Activated naive CD4-positive, alpha-beta T cell treated with anti-CD3 and anti-CD28 coated beads, Interleukin-2, amount 50 U/mL, for 24 hours (primary cell): ENCODE measurements around the gene FAM13B.
A peak's percentile ranks its signal among the peaks of the same experiment; 100 is the strongest.

Experiments
- H3K27ac Mint-ChIP-seq: one replicate; pipeline ENCODE4 v1.8.0; 2021; ENCODE audit warnings: mild to moderate bottlenecking, mixed read lengths
- H3K27me3 Mint-ChIP-seq: one replicate; pipeline ENCODE4 v1.8.0; 2021; ENCODE audit warnings: mixed read lengths
- H3K36me3 Mint-ChIP-seq: one replicate; pipeline ENCODE4 v1.8.0; 2021; ENCODE audit warnings: mixed read lengths
- H3K4me1 Mint-ChIP-seq: one replicate; pipeline ENCODE4 v1.8.0; 2021; ENCODE audit warnings: mixed read lengths
- H3K4me3 Mint-ChIP-seq: one replicate; pipeline ENCODE4 v1.8.0; 2021; ENCODE audit warnings: mild to moderate bottlenecking, mixed read lengths
- H3K9me3 Mint-ChIP-seq: one replicate; pipeline ENCODE4 v1.8.0; 2021; ENCODE audit warnings: mixed read lengths

Gene FAM13B

GRCh38 chr5:137901011-137901817 is 131.7 kb downstream of the FAM13B start:
- Mint-ChIP-seq H3K4me3 (no peak overlapping the region), H3K9me3 (no peaks in the 10 kb centered on the region), H3K27me3 (peaks cover 1% of the 10 kb centered on the region), H3K36me3 (no peaks in the 10 kb centered on the region), H3K27ac (no peak overlapping the region), H3K4me1 (peaks cover 3% of the 10 kb centered on the region)

- Mint-ChIP-seq H3K27me3 (peaks cover 1% of the 10 kb centered on the region), H3K27ac (no peak overlapping the region), H3K36me3 (no peaks in the 10 kb centered on the region), H3K4me1 (peaks cover 3% of the 10 kb centered on the region), H3K4me3 (no peak overlapping the region), H3K9me3 (no peaks in the 10 kb centered on the region)
Measured at GRCh38 chr5:137899493-137899892, 133.4 kb downstream of the FAM13B start.

GRCh38 chr5:137896560-137896959 is 136.3 kb downstream of the FAM13B start:
- Mint-ChIP-seq H3K4me1 (peaks cover 3% of the 10 kb centered on the region), H3K9me3 (no peaks in the 10 kb centered on the region), H3K27ac (no peak overlapping the region), H3K36me3 (no peaks in the 10 kb centered on the region), H3K4me3 (no peak overlapping the region), H3K27me3 (no peaks in the 10 kb centered on the region)

- Mint-ChIP-seq H3K4me3 (no peak overlapping the region), H3K4me1 (peaks cover 3% of the 10 kb centered on the region), H3K36me3 (no peaks in the 10 kb centered on the region), H3K27me3 (no peaks in the 10 kb centered on the region), H3K27ac (no peak overlapping the region), H3K9me3 (no peaks in the 10 kb centered on the region)
Measured at GRCh38 chr5:137894586-137894985, 138.3 kb downstream of the FAM13B start.

GRCh38 chr5:137891849-137892248 is 141.0 kb downstream of the FAM13B start:
- Mint-ChIP-seq H3K4me3 (no peak overlapping the region), H3K4me1 (peaks cover 22% of the 10 kb centered on the region), H3K36me3 (no peaks in the 10 kb centered on the region), H3K27ac (no peak overlapping the region), H3K9me3 (no peaks in the 10 kb centered on the region), H3K27me3 (no peaks in the 10 kb centered on the region)

- no peaks in the 10 kb centered on the region for H3K9me3 Mint-ChIP-seq
Measured at GRCh38 chr5:137890845-137891244, 142.0 kb downstream of the FAM13B start.

GRCh38 chr5:137888863-137889759 is 143.8 kb downstream of the FAM13B start, which contains the start of gene PKD2L2:
TSS of gene PKD2L2 (plus strand) at chr5:137889457. CDS start at chr5:137889492, 35 bp downstream.
- H3K4me3 Mint-ChIP-seq: peak within 1 kb of the TSS; percentile 85
- no peaks in the 10 kb centered on the region for H3K9me3 Mint-ChIP-seq
- peaks cover 28% of the 10 kb centered on the region for H3K4me1 Mint-ChIP-seq
- no peaks in the 10 kb centered on the region for H3K36me3 Mint-ChIP-seq
- H3K27me3 Mint-ChIP-seq: no peaks in the 10 kb centered on the region
- H3K27ac Mint-ChIP-seq: peak within 1 kb of the TSS; percentile 77

More at GRCh38 chr5:137890845-137891244, 142.0 kb downstream of the FAM13B start:
- no peaks in the 10 kb centered on the region for H3K36me3 Mint-ChIP-seq
- H3K27ac Mint-ChIP-seq: no peak overlapping the region
- H3K27me3 Mint-ChIP-seq: no peaks in the 10 kb centered on the region
- no peak overlapping the region for H3K4me3 Mint-ChIP-seq
- peaks cover 28% of the 10 kb centered on the region for H3K4me1 Mint-ChIP-seq

GRCh38 chr5:137888466-137888862 is 144.4 kb downstream of the FAM13B start:
- peaks cover 28% of the 10 kb centered on the region for H3K4me1 Mint-ChIP-seq
- peak overlapping the region; percentile 85 for H3K4me3 Mint-ChIP-seq
- no peaks in the 10 kb centered on the region for H3K36me3 Mint-ChIP-seq
- H3K27me3 Mint-ChIP-seq: no peaks in the 10 kb centered on the region
- H3K9me3 Mint-ChIP-seq: no peaks in the 10 kb centered on the region
- H3K27ac Mint-ChIP-seq: peak overlapping the region; percentile 77
